ENCODE data around the gene NISCH. TPM values are rescaled to one million over a fixed set of nuclear protein-coding genes. Genes with fewer than 3 reads are reported as not detected.

The NISCH gene
- total and polyA plus RNA-seq, 9 donors, result 73.6 to 142 (median 97.4) TPM

DNA sequence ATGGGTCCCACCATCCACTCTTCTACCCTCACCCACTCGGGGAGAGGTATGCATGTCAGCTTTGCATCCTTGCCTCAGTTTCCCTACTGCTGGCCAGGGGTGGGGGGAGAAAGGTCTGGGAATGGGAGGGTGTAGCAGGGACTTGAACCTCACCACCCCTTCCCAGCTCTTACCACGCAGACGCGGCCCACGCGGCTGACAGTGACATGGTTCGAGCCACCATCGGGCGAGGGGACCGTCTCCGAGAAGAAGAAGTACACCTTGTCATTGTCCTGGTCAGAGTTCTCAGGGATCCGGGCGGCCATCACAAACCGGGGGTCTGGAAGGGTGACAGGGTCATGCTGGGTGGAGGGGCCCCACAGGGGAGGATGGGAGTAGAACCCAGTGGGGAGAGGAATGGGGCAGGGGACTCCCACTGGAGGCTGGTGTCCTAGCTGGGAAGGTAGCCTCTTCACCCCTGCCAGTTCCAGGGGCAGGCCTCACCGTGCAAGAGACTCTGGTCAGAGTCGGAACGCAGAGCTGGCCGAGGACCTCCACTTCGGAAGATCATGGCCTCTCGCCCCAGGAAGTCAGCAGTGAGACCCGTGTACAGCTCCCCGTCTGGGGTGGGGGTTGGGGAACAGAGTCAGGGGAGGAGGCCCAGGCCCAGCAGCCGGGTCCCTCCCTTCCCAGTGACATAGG is 14.2 kb upstream of the NISCH start:
- DNase-seq, result peak in 1 of 5 donors; percentile 17
- no peak for TF ChIP-seq EP300 (IDR thresholded peaks at IDR 0.05)
- no peak for TF ChIP-seq CTCF (IDR thresholded peaks at IDR 0.05)
- no peak for TF ChIP-seq POLR2A (IDR thresholded peaks at IDR 0.05)
- WGBS, 3 donors, result 89 to 90% (median 89%) methylated on average over 23 of the region's 23 CpGs
- Histone ChIP-seq H3K27ac (no peak overlapping the region), H3K9me3 (no peaks in the 10 kb centered on the region), H3K4me3 (no peak overlapping the region), H3K27me3 (no peaks in the 10 kb centered on the region), H3K4me1 (ENCODE audit: insufficient read depth) (peaks cover 4% of the 10 kb centered on the region), H3K36me3 (no peaks in the 10 kb centered on the region)
- intact Hi-C loops (cut with DNase I), result no loop called here

DNA sequence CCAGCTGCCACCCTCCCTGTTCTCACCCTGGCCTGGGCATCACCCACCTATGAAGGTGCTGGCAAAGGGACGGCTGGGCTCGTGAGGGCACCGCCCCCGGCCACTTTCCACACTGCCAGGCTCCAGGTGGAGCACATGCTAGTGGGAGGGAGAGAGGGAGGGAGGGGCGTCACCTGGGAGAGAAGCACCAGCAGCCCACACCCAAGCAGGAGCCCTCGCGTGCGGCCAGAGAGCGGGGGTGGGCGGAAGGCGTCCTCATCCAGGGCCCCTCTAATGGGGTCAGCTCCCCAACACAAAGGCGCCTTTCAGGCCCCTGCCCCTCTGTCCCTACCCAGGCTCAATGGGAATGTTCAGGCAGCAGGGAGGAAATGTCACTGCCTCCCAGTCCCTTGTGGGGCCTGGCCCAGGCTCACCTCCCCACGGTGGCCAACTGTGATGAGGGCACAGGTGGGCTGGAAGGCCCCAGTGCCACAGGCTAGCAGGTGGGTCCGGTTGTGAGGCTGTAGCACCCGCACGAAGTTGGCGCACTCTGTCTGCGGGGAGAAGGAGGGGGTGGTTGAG is 13.6 kb upstream of the NISCH start:
- no peaks in the 10 kb centered on the region for H3K27me3 ChIP-seq
- no peak for DNase-seq
- H3K27ac ChIP-seq, result no peak overlapping the region
- no peak overlapping the region for H3K4me3 ChIP-seq
- WGBS, 3 donors, result 85 to 91% (median 88%) methylated on average over 13 to 18 of the region's 18 CpGs
- H3K36me3 ChIP-seq, result no peaks in the 10 kb centered on the region
- intact Hi-C loops (cut with DNase I), result no loop called here
- H3K4me1 ChIP-seq (ENCODE audit: insufficient read depth), result peaks cover 2% of the 10 kb centered on the region
- no peaks in the 10 kb centered on the region for H3K9me3 ChIP-seq
- TF ChIP-seq CTCF (IDR thresholded peaks at IDR 0.05) (no peak), EP300 (IDR thresholded peaks at IDR 0.05) (no peak), POLR2A (IDR thresholded peaks at IDR 0.05) (no peak)

DNA sequence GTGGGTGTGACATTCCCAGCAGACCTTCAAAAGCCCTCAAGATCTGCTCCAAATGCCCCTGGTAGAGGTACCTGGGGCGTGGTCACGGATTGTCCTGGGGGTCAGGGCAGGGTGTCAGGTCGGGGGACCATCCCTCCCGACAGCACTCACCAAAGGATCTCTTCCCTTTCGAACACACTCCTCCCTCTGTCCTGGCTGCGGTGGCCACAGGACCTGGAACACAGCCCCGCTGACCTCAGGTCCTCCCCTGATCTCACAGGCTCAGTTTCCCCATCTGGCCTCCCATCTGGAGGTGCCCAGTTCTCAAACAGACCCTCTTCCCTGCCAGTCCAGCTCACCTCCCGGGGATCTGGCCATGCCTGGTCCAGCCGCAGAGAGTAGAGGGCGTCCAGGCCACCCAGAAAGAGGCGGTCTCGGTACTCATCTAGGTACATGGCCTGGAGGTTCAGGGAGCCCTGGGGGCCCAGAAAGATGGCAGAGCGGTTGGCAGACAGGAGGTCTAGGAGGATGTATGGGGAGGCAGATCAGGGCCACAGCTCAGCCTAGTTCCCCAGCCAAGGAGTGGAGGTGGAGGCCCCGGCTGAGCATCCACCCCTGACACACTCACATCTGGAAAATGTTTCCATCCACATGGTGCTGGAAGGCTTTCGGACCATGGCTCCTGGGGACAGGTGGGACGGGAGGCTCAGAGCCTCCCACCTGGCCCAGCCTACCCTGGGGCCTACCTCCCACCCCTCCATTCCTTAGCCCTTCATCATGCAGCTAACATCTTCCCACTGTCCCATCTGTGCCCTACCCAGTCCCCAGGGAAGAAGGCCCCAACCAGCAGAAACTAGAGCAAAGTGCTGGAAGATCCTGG is 12.8 kb upstream of the NISCH start:
- Histone ChIP-seq H3K27me3 (no peaks in the 10 kb centered on the region), H3K9me3 (no peaks in the 10 kb centered on the region), H3K4me1 (ENCODE audit: insufficient read depth) (no peaks in the 10 kb centered on the region), H3K27ac (no peak overlapping the region), H3K4me3 (no peak overlapping the region), H3K36me3 (no peaks in the 10 kb centered on the region)
- intact Hi-C loops (cut with DNase I), result no loop called here
- TF ChIP-seq CTCF (IDR thresholded peaks at IDR 0.05) (no peak), POLR2A (IDR thresholded peaks at IDR 0.05) (no peak), EP300 (IDR thresholded peaks at IDR 0.05) (no peak)
- DNase-seq, result no peak
- 92 to 93% (median 93%) methylated on average over 15 to 16 of the region's 16 CpGs for WGBS, 3 donors

- no peaks in the 10 kb centered on the region for H3K4me1 ChIP-seq (ENCODE audit: insufficient read depth)
- intact Hi-C loops (cut with DNase I), result no loop called here
- H3K9me3 ChIP-seq, result no peaks in the 10 kb centered on the region
- DNase-seq, result no peak
- 91 to 95% (median 91%) methylated on average over 8 of the region's 8 CpGs for WGBS, 3 donors
- H3K4me3 ChIP-seq, result no peak overlapping the region
- H3K36me3 ChIP-seq, result no peaks in the 10 kb centered on the region
- no peaks in the 10 kb centered on the region for H3K27me3 ChIP-seq
- TF ChIP-seq EP300 (IDR thresholded peaks at IDR 0.05) (no peak), CTCF (IDR thresholded peaks at IDR 0.05) (no peak), POLR2A (IDR thresholded peaks at IDR 0.05) (no peak)
- no peak overlapping the region for H3K27ac ChIP-seq
Observed at GRCh38 chr3:52443268-52443610, 12.2 kb upstream of the NISCH start.

Data from ovary (tissue), 9 donors.